Breast epithelium (tissue), 4 donors: ENCODE data around the gene KRTAP10-1. TPM values are rescaled to one million over a fixed set of nuclear protein-coding genes. Genes with fewer than 3 reads are reported as not detected.

Source experiments
- DNase-seq, 2 donors: peaks; one replicate each; pipeline ENCODE4 v3.0.0-alpha.2; 2019; ENCODE audit warnings: low spot score in 2 of 2
- H3K27ac ChIP-seq, 2 donors: fragments of 200-600 bp; sonication (generic) in 1 of 2; one replicate each; pipeline ENCODE4 v1.5.1; 2016 to 2019; ENCODE audit warnings: mild to moderate bottlenecking in 1 of 2
- H3K27me3 ChIP-seq, 2 donors: fragments of 200-600 bp; sonication (generic) in 1 of 2; one replicate each; pipeline versions ENCODE4 v1.5.1 to v1.6.0; 2017 to 2019; ENCODE audit warnings: control low read depth in 1 of 2, mild to moderate bottlenecking in 1 of 2
- H3K36me3 ChIP-seq: fragments of 200-600 bp; one replicate; pipeline ENCODE4 v1.5.1; 2019
- H3K4me1 ChIP-seq, 2 donors: fragments of 200-600 bp; sonication (generic); one replicate each; pipeline ENCODE4 v1.5.1; 2016 to 2019; ENCODE audit warnings: control low read depth in 1 of 2
- H3K4me3 ChIP-seq, 3 donors: fragments of 200-600 bp; sonication (generic); 1 replicate in 2 of 3; 2 replicates in 1 of 3; pipeline ENCODE4 v1.5.1; 2016 to 2019; ENCODE audit warnings: mild to moderate bottlenecking in 3 of 3, moderate library complexity in 2 of 3
- H3K9me3 ChIP-seq, 2 donors: fragments of 200-600 bp; sonication (generic) in 1 of 2; one replicate each; pipeline ENCODE4 v1.5.1; 2016 to 2019; ENCODE audit warnings: control low read depth in 1 of 2
- POLR2A ChIP-seq: fragments of 450-650 bp; IDR thresholded peaks from one replicate; pipeline ENCODE4 v1.6.1; 2016; ENCODE audit warnings: antibody characterized with exemption, mild to moderate bottlenecking, moderate library complexity
- POLR2AphosphoS5 ChIP-seq, 3 donors: sonication (generic); formaldehyde crosslinking; IDR thresholded peaks; one replicate each; pipeline ENCODE4 v1.6.1; 2017; ENCODE audit warnings: antibody characterized with exemption in 3 of 3
- intact Hi-C: fragments of 100-400 bp; cut with DNase I; formaldehyde crosslinking; loops from one replicate; pipeline ENCODE4 v1.15.1; 2023; ENCODE audit warnings: low total_unique reads
- total RNA-seq, 3 donors: library from RNA; depleted of rRNA; stranded (reverse); fragments of >200 nt; gene quantifications; one replicate each; pipeline ENCODE4 v1.1.0, GENCODE V29; 2016
- TF ChIP-seq, protein P1 (sequence below), 3 donors: fragments of 450-650 bp; IDR thresholded peaks; one replicate each; pipeline ENCODE4 v1.5.1; 2016 to 2017; ENCODE audit warnings: antibody characterized with exemption in 3 of 3, mild to moderate bottlenecking in 3 of 3, moderate library complexity in 3 of 3

KRTAP10-1 gene
- total RNA-seq, 3 donors from 2014 or later = not detected

DNA sequence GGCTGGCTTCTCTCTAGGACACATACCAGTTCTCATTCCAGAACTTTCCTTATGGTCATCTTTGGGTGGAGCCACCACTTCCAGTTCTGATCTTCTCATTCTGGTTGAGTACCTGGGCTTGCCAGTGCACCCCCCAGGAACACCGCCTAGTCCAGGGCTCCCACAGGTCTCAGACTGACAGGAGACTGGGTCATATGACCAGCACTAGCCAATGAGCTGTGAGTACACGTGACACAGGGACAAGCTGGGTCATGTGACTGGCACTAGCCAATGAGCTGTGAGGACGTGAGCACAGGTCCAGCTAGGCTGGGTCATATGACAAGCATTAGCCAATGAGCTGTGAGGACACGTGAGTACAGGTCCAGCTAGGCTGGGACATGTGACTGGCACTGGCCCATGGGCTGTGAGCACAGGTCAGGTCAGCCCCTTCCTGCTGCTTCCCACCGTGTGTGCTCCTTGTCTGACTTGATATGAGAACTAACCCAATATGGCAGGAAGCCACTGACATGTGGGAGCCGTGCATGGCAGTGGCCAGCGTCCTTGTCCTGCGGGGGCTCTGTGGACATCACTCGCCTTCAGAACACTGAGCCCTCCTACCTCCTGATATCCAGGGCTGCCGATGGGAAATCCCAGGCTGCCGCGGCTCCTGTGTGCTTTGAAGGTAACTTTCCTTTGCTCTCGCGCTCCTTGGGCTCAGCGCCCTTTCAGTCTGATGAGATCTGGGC is 22.7 kb downstream of the KRTAP10-1 start:
- H3K27me3 ChIP-seq = peaks cover 0 to 13% of the 10 kb centered on the region in 2 donors
- no peaks in the 10 kb centered on the region for H3K9me3 ChIP-seq
- DNase-seq = no peak
- H3K4me1 ChIP-seq = no peaks in the 10 kb centered on the region
- H3K27ac ChIP-seq = no peak overlapping the region
- no peaks in the 10 kb centered on the region for H3K36me3 ChIP-seq
- intact Hi-C loops = no loop called here
- TF ChIP-seq, protein P1, sequence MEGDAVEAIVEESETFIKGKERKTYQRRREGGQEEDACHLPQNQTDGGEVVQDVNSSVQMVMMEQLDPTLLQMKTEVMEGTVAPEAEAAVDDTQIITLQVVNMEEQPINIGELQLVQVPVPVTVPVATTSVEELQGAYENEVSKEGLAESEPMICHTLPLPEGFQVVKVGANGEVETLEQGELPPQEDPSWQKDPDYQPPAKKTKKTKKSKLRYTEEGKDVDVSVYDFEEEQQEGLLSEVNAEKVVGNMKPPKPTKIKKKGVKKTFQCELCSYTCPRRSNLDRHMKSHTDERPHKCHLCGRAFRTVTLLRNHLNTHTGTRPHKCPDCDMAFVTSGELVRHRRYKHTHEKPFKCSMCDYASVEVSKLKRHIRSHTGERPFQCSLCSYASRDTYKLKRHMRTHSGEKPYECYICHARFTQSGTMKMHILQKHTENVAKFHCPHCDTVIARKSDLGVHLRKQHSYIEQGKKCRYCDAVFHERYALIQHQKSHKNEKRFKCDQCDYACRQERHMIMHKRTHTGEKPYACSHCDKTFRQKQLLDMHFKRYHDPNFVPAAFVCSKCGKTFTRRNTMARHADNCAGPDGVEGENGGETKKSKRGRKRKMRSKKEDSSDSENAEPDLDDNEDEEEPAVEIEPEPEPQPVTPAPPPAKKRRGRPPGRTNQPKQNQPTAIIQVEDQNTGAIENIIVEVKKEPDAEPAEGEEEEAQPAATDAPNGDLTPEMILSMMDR (IDR thresholded peaks at IDR 0.05) = no peak
- TF ChIP-seq POLR2A (no peak), POLR2AphosphoS5 (IDR thresholded peaks at IDR 0.05) (no peak)
- no peak overlapping the region for H3K4me3 ChIP-seq

GRCh38 chr21:44516828-44517174 is 23.2 kb downstream of the KRTAP10-1 start:
- intact Hi-C loops = no loop called here
- DNase-seq = no peak
- Histone ChIP-seq H3K27me3 (peaks cover 0 to 13% of the 10 kb centered on the region in 2 donors), H3K4me1 (no peaks in the 10 kb centered on the region), H3K27ac (no peak overlapping the region), H3K4me3 (no peak overlapping the region), H3K36me3 (no peaks in the 10 kb centered on the region), H3K9me3 (no peaks in the 10 kb centered on the region)
- TF ChIP-seq POLR2A = no peak
- TF ChIP-seq, protein P1 (IDR thresholded peaks at IDR 0.05) = no peak
- no peak for TF ChIP-seq POLR2AphosphoS5 (IDR thresholded peaks at IDR 0.05)

GRCh38 chr21:44516342-44516741 is 23.7 kb downstream of the KRTAP10-1 start:
- Histone ChIP-seq H3K4me1 (no peaks in the 10 kb centered on the region), H3K4me3 (no peak overlapping the region), H3K27ac (no peak overlapping the region), H3K9me3 (no peaks in the 10 kb centered on the region), H3K27me3 (peaks cover 0 to 13% of the 10 kb centered on the region in 2 donors), H3K36me3 (no peaks in the 10 kb centered on the region)
- intact Hi-C loops = no loop called here
- no peak for DNase-seq
- TF ChIP-seq, protein P1 (IDR thresholded peaks at IDR 0.05) = no peak
- TF ChIP-seq POLR2AphosphoS5 (IDR thresholded peaks at IDR 0.05) (no peak), POLR2A (no peak)

GRCh38 chr21:44515359-44516165 is 24.4 kb downstream of the KRTAP10-1 start:
- Histone ChIP-seq H3K27ac (no peak overlapping the region), H3K9me3 (no peaks in the 10 kb centered on the region), H3K4me1 (no peaks in the 10 kb centered on the region), H3K27me3 (peaks cover 2 to 10% of the 10 kb centered on the region in 2 donors), H3K4me3 (no peak overlapping the region), H3K36me3 (no peaks in the 10 kb centered on the region)
- TF ChIP-seq POLR2AphosphoS5 (IDR thresholded peaks at IDR 0.05) (no peak), POLR2A (no peak)
- TF ChIP-seq, protein P1 (IDR thresholded peaks at IDR 0.05) = no peak
- intact Hi-C loops = no loop called here
- no peak for DNase-seq

- Histone ChIP-seq H3K4me1 (no peaks in the 10 kb centered on the region), H3K27me3 (peaks cover 3 to 4% of the 10 kb centered on the region in 2 donors), H3K27ac (no peak overlapping the region), H3K4me3 (no peak overlapping the region), H3K36me3 (no peaks in the 10 kb centered on the region), H3K9me3 (no peaks in the 10 kb centered on the region)
- intact Hi-C loops = no loop called here
- TF ChIP-seq POLR2A = no peak
- TF ChIP-seq, protein P1 (IDR thresholded peaks at IDR 0.05) = no peak
- no peak for TF ChIP-seq POLR2AphosphoS5 (IDR thresholded peaks at IDR 0.05)
- DNase-seq = no peak
Observed at GRCh38 chr21:44514746-44515358, 25.1 kb downstream of the KRTAP10-1 start.
